GM19455 (cell line): ENCODE measurements around the gene PEX5L.
"Not testable (repeated sequence)": the region's sequence is repeated elsewhere in the genome, so short reads cannot be mapped to it uniquely, and the experiment has no call there.

Experiments
- ATAC-seq: cut with Tn5 transposase; IDR thresholded peaks from one replicate; pipeline ENCODE4 v1.9.1; 2021; ENCODE audit not compliant: unreplicated experiment

The PEX5L gene

DNA sequence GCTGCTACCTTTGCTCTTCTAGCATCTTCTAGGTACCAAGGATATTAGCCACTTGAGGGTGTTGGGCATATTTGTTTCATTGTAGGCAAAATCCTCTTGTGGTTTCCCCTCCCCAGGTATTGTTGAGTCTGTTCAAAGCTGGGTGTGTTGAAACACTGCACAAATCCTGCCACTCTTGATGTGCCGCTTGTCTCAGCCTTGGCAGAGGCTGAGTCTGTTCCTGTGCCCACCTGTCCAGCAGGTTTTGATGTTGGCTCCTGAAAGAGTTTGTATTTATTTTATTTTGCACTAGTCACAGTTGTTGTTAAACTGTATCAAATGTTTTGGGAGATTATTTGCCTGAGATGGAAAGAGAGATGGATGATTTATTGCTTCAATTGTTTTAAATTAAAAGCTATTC is 247.7 kb downstream of the PEX5L start:
- no peak for ATAC-seq

DNA sequence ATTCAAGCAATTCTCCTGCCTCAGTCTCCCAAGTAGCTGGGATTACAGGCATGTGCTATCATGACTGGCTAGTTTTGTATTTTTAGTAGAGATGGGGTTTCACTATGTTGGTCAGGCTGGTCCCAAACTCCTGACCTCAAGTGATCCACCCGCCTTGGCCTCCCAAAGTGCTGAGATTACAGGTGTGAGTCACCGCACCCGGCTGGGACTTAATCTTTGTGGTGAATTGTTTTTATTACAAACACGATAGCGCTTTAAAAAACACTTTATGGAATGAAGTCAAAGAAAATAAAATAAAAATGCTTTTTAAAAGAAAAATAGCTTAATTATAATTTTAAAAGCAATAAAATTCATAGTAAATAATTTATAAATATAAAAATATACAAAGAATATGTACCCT is 253.9 kb downstream of the PEX5L start:
- not testable (repeated sequence) for ATAC-seq

DNA sequence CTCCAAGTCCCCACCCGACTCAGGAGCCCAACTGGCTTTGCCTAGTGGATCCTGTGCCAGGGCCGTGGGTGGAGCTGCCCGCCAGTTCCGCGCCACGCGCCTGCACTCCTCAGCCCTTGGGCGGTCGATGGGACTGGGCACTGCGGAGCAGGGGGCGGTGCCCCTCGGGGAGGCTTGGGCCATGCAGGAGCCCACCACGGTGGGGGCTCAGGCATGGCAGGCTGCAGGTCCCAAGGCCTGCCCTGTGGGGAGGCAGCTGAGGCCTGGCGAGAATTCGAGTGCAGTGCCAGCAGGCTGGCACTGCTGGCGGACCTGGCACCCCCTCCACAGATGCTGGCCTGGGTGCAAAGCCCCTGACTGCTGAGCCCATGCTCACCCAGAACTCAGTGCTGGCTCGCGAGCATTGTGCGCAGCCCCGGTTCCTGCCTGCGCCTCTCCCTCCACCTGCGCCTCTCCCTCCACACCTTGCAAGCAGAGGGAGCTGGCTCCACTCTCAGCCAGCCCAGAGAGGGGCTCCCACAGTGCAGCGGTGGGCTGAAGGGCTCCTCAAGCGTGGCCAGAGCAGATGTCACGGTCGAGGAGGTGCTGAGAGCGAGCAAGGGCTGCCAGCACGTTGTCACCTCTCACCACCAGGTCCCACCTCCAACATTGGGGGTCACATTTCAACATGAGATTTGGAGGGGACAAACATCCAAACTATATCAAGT is 261.2 kb downstream of the PEX5L start:
- ATAC-seq = no peak

DNA sequence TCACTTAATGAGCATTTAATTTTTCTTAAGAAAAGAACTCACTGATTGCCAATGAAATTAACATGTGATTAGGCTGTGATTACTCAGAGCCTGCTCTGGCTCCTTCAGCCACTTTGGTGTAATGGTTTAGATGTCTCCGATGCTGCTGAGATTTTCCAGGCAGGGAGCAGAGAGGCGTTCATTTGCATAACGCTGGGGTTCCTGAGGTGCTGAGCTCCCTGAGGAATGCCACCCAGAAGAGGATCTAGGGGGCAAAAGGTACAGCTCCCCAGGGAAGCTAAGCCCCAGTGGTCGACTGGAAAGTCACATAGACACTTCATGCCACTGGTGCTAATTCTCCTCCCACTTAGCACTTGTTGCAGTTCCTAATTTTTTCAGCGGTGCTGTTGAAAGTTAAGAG is 264.4 kb downstream of the PEX5L start:
- no peak for ATAC-seq

DNA sequence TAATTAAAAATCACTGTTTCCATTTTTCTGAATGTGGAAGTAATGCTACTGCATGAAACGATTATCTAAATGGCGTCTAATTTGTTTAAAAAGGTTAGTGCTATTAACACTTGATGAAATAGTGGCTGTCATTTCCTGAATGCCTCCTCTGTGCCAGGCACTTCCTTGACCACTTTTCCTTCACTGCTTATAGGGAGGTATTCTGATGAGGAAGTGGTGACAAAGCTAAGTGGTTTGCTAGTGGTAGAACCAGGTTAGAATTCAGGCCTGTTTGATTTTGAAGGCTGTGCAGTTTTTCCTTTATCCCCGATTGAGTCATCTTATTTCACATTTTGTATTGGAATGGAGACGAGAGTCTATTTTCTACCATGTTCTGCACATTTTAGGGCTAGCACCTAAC is 264.9 kb downstream of the PEX5L start:
- ATAC-seq = no peak

DNA sequence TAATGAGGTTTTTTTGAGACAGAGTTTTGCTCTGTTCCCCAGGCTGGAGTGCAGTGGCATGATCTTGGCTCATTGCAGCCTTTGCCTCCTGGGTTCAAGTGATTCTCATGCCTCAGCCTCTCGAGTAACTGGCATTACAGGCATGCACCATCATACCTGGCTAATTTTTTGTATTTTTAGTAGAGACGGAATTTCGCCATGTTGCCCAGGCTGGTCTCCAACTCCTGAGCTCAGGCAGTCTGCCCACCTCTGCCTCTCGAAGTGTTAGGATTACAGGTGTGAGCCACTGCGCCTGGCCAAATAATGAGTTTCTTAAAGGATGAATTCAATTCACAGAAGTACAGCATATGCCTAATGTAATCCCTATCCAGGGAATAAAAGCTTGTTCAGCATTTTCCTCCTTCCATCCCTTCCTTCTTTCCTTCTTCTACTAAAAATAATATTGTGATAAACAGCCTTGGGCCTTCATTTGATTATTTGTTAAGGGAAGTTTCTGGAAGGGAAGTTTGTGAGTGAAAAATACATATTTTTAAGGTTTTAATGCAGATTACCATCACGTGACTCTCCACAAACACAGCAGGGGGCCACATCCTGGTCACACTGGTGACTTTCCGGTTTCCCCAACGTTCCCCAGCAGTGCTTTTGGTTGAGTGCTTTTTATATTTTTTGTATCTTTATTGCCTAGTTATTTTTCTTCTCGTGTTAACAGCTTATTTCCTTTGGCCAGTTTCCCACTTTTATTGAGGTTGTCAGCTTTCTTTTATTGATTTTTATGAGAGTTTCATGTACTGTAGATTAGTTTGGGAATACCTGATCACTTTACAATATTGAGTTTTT is 267.1 kb downstream of the PEX5L start:
- no peak for ATAC-seq

DNA sequence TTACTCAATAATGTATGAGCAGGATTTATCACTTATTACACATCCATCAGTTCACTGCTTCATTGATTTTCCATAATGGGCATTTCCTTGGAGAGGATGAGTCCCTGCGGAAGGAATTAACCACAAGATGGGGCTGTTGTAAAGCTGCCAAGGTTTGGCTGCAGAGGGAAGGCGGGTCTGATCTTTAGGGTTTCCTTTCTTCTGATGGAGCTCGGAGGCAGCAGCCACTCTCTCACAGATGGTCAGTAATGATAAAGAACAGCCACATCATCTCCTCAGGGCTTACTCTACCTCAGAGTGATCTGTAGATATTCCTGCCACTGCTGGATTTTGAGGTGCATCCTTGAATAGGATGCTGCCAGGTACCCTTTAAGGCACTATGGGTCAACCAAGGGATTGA is 268.7 kb downstream of the PEX5L start:
- ATAC-seq = no peak

DNA sequence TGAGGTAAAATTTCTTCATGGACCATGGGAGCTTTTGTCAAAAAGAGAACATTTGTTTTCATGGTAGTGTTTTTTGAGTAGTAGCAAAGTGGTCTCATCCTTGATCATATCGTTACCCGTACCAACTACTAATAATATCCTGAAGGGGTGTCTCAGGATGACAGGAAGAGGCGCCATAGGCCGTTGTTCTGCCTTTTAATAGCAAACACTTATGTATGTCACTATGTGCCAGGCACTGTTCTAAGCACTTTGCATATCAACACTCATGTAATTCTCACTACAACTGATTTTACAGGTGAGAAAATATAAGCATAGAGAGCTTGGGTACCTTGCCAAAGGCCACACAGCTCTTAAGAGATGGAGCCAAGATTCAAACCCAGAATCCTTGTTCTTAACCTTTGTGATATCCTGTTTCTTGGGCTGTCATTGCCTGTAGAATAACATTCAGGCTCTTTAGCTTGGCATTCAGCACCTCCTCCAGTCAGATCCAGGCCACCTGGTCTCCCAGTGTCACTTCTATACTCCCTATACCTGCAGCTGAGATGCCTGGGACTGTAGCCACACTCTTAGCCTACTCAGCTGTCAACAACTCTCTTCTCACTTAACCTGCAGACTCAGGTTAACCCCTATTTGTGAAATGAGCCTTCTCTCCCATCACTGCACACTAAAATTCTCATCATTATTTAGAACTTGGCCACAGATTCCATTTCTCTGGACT is 270.2 kb downstream of the PEX5L start:
- ATAC-seq = no peak

DNA sequence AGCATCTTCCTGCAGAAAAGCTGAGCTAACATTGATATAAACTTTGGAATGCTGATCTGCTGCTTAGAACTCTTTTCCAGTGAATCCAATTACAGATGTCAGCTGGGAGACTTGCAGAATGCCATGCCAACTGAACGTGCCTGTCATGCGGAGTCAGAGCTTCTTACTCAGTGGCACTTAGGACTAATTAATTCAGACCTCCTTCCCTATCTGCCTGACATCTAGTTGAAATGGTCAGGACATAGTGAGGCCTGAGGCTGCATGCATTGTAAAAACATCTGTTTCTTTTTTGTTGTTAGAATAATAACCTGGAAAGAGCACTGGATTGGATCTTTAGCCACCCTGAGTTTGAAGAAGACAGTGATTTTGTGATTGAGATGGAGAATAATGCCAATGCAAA is 271.3 kb downstream of the PEX5L start:
- ATAC-seq = no peak

DNA sequence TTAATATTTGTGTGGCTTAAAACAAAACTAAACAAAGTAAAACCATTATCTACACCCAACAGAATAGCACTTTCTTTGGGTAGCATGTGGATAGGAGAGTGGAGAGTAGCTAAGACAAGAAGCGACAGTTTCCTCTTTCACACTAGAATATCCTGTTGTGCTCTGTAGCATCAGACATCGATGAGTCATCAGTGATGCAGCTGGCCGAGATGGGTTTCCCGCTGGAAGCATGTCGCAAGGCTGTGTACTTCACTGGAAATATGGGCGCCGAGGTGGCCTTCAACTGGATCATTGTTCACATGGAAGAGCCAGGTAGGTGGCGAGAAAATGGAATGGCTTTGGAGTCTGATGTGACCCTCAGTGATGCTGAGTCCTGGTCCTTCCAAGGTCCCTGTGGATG is 275.8 kb downstream of the PEX5L start:
- no peak for ATAC-seq

DNA sequence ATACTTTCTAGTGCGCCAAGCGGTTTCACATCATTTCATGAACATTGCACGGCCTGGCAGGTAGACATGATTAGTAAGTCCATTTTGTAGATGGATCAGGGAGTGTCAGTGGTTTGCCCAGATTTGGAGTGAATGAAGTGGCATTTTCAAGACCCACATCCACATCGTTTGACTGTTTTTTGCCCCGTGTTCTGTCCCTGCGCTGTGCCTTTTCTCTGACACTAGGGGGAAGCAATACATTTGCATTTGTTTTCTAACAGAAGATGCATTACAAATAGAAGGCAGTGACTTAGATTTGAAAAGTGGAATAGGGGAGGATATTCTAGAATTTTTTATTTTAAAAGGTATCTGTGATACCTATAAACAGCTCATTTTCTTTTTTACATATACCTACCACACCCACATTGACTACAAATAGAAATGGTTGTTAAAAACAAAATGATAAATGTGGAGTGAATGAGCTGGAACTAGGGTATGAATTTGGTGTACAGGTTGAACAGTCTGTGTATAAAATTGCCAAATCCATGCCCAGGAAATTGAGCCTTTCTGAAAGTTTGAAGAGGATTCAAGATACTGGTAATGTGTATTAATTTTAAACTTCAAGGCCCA is 285.9 kb downstream of the PEX5L start:
- no peak for ATAC-seq

DNA sequence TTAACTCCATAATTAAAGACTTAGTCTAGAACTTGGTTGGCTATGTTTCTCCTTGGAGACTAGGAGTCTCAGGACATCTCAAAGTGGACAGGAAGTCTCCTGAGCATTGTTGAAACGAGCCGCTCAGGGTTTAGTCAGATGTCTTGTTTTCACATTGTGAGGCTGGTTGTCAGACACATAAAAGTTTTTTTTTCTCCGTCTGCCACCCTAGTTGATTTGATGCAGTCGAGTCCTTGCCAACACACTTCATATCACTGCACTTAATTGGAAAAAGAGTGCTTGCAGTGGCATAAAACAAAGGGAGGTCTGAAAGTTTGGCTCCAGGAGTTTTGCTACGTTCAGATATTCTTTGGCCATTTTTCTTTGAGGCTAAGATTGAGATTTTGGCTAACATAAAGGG is 291.0 kb downstream of the PEX5L start:
- no peak for ATAC-seq

DNA sequence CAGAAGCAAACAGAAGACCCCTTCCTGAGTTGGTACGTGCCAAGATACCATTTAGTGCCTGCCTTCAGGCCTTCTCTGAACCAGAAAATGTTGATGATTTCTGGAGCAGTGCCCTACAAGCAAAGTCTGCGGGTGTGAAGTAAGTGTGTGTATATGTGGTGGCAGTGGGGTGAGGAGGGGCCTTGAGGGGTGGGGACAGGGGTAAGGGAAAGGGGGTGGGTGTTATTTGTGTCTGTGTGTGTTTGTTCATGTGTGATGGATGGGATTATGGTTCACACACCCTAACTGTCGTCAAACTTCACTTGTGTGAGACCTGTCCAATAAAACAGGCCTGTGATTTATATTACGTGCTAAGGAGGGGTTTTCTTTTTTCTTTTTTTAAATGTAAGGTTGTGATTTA is 291.7 kb downstream of the PEX5L start:
- ATAC-seq = no peak
